Kidney (tissue), 14 donors: ENCODE results near the gene GNAO1. TPM values are rescaled to one million over a fixed set of nuclear protein-coding genes. Genes with fewer than 3 reads are reported as not detected.

Source experiments
- DNase-seq, 5 donors: peaks; one replicate each; pipeline ENCODE4 v3.0.0-alpha.2; 2013 to 2020
- FAIRE-seq: peaks from 2 replicates; lab custom pipeline; 2012; peaks lifted over from hg19 to GRCh38; lab: Jason Lieb, UNC
- H3K27ac ChIP-seq, 2 donors: one replicate each; pipeline ENCODE4 v1.7.0; 2013; ENCODE audit warnings: low read depth in 2 of 2, low read length in 2 of 2, inconsistent platforms in 1 of 2
- H3K27me3 ChIP-seq: one replicate; pipeline ENCODE4 v1.7.1; 2013; ENCODE audit warnings: low read length, inconsistent platforms; ENCODE audit not compliant: control insufficient read depth, insufficient read depth
- H3K36me3 ChIP-seq, 3 donors: one replicate each; pipeline versions ENCODE4 v1.7.0 to v1.7.1; 2013; ENCODE audit warnings: low read length in 3 of 3, control low read depth in 1 of 3, inconsistent platforms in 1 of 3; ENCODE audit not compliant: insufficient read depth in 3 of 3, control insufficient read depth in 2 of 3
- H3K4me1 ChIP-seq, 3 donors: one replicate each; pipeline versions ENCODE4 v1.7.0 to v1.7.1; 2013; ENCODE audit warnings: low read length in 3 of 3, inconsistent platforms in 1 of 3, low read depth in 1 of 3; ENCODE audit not compliant: control insufficient read depth in 2 of 3, insufficient read depth in 2 of 3
- H3K4me3 ChIP-seq, 3 donors: one replicate each; pipeline versions ENCODE4 v1.7.0 to v1.8.1; 2013; ENCODE audit warnings: low read length in 3 of 3, control low read depth in 1 of 3, inconsistent platforms in 1 of 3
- H3K9ac ChIP-seq, 3 donors: one replicate each; pipeline versions ENCODE4 v1.7.0 to v1.7.1; 2013; ENCODE audit warnings: low read length in 3 of 3, control low read depth in 1 of 3, inconsistent platforms in 1 of 3
- H3K9me3 ChIP-seq, 3 donors: one replicate each; pipeline versions ENCODE4 v1.7.0 to v1.7.1; 2013; ENCODE audit warnings: low read length in 3 of 3, control low read depth in 1 of 3, inconsistent platforms in 1 of 3; ENCODE audit not compliant: control insufficient read depth in 2 of 3, insufficient read depth in 1 of 3
- intact Hi-C: fragments of 100-400 bp; cut with DNase I; formaldehyde crosslinking; loops from one replicate; pipeline ENCODE4 v1.11.1; 2022
- polyA plus RNA-seq: library from polyadenylated mRNA; stranded (reverse); fragments of 350-450 nt; fragmentation: Illumina TruSeq; extraction: RNeasy Lipid Tissue Mini Kit (QIAGEN cat#74804); gene quantifications from one replicate; pipeline ENCODE4 v1.2.3, GENCODE V29; 2014; ENCODE audit warnings: low read depth, low replicate concordance; ENCODE audit not compliant: insufficient read depth
- total RNA-seq: library from RNA; stranded (reverse); fragmentation: NEBNext Ultra II Directional; extraction: Animal tissue kit (Norgen Biotek cat#: 25700); gene quantifications from one replicate; pipeline ENCODE4 v1.2.1, GENCODE V29; 2021
- TF ChIP-seq, protein P1 (sequence below): IDR thresholded peaks from 3 replicates; pipeline ENCODE4 v1.5.1; 2012; ENCODE audit warnings: mild to moderate bottlenecking, moderate library complexity, borderline replicate concordance; ENCODE audit not compliant: insufficient read depth; ENCODE audit errors: extremely low read depth
- donor health status: control.
- donor health status: control.
- donor health status: control.
- donor health status: control.
- donor health status: control.
- donor health status: DM: yes; HTN: yes; CAD: no.
- donor health status: Normal renal cell carcinoma (clear cell type).

Gene GNAO1
- total and polyA plus RNA-seq, 2 donors from 2014 or later: 1.5 to 4.3 TPM

DNA sequence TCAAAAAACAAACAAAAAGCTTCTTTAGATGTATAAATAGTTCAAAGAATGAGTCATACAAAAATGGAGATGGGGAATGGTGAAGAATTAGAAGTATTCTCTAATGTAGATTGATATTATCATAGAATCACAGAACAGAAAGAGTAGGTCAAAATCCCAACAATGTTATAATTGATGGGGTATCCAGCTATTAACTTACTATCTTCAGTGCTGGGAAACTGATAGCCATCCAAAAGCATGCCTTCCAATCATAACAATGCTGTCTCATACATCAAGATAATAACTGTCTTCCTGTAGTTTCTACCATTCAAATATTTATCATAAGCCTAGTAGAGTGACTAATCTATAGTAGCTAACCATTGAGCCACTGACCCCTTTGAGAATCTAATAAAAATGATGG is 26.7 kb upstream of the GNAO1 start:
- no peak for FAIRE-seq
- intact Hi-C loops: no loop called here

DNA sequence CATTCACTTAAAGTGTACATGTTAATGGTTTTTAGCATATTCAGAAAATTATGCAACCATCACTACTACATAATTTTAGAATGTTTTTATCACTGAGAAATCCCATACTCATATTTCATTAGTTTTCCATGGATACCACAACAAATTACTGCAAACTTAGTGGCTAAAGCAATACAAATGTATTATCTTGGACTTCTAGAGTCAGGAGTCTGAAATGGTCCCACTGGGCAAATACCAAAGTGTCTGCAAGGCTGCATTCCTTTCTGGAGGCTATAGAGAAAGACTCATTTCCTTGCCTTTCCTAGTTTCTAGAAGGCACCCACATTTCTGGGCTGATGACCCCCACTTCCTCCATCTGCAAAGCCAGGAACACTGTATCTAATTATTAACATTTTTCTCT is 16.9 kb upstream of the GNAO1 start:
- Histone ChIP-seq H3K4me3 (no peak overlapping the region), H3K27ac (no peak overlapping the region), H3K9ac (no peak overlapping the region), H3K4me1 (no peaks in the 10 kb centered on the region), H3K9me3 (peaks cover 0 to 3% (median 0%) of the 10 kb centered on the region in 3 donors), H3K36me3 (no peaks in the 10 kb centered on the region), H3K27me3 (no peaks in the 10 kb centered on the region)
- DNase-seq (no peak), FAIRE-seq (no peak)
- intact Hi-C loops: no loop called here
- TF ChIP-seq, protein P1, sequence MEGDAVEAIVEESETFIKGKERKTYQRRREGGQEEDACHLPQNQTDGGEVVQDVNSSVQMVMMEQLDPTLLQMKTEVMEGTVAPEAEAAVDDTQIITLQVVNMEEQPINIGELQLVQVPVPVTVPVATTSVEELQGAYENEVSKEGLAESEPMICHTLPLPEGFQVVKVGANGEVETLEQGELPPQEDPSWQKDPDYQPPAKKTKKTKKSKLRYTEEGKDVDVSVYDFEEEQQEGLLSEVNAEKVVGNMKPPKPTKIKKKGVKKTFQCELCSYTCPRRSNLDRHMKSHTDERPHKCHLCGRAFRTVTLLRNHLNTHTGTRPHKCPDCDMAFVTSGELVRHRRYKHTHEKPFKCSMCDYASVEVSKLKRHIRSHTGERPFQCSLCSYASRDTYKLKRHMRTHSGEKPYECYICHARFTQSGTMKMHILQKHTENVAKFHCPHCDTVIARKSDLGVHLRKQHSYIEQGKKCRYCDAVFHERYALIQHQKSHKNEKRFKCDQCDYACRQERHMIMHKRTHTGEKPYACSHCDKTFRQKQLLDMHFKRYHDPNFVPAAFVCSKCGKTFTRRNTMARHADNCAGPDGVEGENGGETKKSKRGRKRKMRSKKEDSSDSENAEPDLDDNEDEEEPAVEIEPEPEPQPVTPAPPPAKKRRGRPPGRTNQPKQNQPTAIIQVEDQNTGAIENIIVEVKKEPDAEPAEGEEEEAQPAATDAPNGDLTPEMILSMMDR: no peak

More for the DNA sequence above, 26.7 kb upstream of the GNAO1 start:
- Histone ChIP-seq H3K4me3 (no peak overlapping the region), H3K9me3 (no peaks in the 10 kb centered on the region), H3K27me3 (no peaks in the 10 kb centered on the region), H3K36me3 (no peaks in the 10 kb centered on the region), H3K27ac (no peak overlapping the region), H3K4me1 (no peaks in the 10 kb centered on the region), H3K9ac (no peak overlapping the region)
- no peak for DNase-seq
- TF ChIP-seq, protein P1: no peak

DNA sequence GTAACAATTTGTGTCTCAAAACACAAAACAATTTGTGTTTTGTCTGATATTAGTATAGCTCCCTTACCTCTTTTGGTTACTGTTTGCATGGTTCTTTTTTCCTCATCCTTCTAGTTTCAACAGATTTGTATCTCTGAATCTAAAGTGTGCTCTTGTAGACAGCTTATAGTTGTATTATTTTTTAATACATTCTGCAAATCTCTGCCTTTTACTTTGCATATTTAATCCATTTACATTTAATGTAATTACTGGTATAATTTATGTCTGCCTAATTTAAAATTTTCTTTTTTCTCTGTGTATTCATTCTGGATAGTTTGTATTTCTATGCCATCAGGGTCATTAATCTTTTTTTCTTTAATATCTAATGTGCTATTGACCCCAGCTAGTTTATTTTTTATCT is 9.9 kb upstream of the GNAO1 start:
- no peak for FAIRE-seq
- TF ChIP-seq, protein P1: no peak

DNA sequence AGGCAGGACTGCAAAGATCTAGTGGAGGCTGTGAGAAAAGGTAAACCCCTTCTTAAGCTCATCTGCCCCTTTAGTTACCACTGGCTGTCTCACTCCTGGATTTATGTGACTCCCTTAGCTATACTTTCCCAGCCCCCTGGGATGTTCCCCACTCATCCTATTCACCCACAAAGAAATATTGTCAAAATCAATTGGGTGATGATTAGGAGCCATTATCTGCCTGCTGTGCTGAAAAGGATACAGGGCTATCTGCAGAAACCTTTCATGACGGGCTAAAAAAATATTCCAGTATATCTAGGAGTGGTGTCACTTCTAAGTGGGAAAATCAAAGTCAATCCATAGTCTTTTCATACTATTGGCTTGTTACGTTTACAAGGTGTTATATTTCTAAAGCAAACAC is 8.0 kb upstream of the GNAO1 start:
- no peaks in the 10 kb centered on the region for H3K4me1 ChIP-seq
- DNase-seq (no peak), FAIRE-seq (no peak)
- H3K9ac ChIP-seq: no peak overlapping the region
- peaks cover under 1% of the 10 kb centered on the region for H3K27me3 ChIP-seq
- TF ChIP-seq, protein P1: no peak
- H3K36me3 ChIP-seq: no peaks in the 10 kb centered on the region
- H3K4me3 ChIP-seq: no peak overlapping the region
- no peak overlapping the region for H3K27ac ChIP-seq
- peaks cover 0 to 3% (median 0%) of the 10 kb centered on the region in 3 donors for H3K9me3 ChIP-seq
- intact Hi-C loops: no loop called here

More for the DNA sequence above, 9.9 kb upstream of the GNAO1 start:
- Histone ChIP-seq H3K27ac (no peak overlapping the region), H3K4me1 (no peaks in the 10 kb centered on the region), H3K9me3 (peaks cover 0 to 3% (median 0%) of the 10 kb centered on the region in 3 donors), H3K36me3 (no peaks in the 10 kb centered on the region), H3K27me3 (no peaks in the 10 kb centered on the region), H3K4me3 (no peak overlapping the region), H3K9ac (no peak overlapping the region)
- intact Hi-C loops: no loop called here
- no peak for DNase-seq
